ENCODE results near the gene KCTD14. TPM values are rescaled to one million over a fixed set of nuclear protein-coding genes. Genes with fewer than 3 reads are reported as not detected.
"Not testable (repeated sequence)": the region's sequence is repeated elsewhere in the genome, so short reads cannot be mapped to it uniquely, and the experiment has no call there.

The KCTD14 gene
- total RNA-seq, 1 donor, result 4.3 TPM

DNA sequence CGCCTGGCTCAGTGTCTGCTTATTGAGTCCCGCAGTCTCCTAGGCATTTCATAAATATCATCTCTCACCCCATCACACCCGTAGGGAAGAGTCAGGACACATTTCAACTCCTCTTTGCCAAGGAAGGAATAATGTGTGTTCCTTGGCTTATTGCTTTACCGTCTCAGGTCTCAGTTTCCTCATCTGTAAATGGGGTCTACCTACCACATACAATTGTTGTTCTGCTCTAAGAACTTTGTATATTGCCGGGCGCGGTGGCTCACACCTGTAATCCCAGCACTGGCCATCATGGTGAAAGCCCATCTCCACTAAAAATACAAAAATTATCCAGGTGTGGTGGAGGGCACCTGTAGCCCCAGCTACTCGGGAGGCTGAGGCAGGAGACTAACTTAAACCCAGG lies 37.5 kb upstream of the KCTD14 start:
- no peak for TF ChIP-seq CTCF (IDR thresholded peaks at IDR 0.05; ENCODE audit: insufficient read depth, low read depth, low read length)
- H3K4me3 ChIP-seq (ENCODE audit: low read depth, low read length), result no peak overlapping the region
- DNase-seq (ENCODE audit: low read depth), result no peak

DNA sequence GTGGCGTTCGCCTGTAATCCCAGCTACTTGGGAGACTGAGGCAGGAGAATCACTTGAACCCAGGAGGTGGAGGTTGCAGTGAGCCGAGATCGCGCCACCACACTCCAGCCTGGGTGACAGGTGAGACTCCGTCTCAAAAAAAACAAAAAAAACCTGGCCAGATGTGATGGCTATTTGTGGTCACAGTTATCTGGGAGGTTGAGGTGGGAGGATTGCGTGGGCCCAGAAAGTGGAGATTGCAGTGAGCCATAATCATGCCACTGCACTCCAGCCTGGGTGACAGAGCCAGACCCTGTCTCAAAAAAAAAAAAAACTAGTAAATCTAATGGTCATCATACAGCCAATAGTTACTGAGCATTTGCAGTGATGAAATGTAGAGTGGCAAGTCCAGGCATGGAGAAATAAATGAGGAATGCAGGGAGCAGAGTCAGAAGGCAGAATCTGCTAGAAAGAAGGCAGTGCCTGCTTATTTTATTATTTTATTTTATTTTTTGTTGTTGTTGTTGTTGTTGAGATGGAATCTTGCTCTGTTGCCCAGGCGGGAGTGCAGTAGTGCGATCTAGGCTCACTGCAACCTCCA lies 36.8 kb upstream of the KCTD14 start:
- not testable (repeated sequence) for H3K4me3 ChIP-seq (ENCODE audit: low read depth, low read length); DNase-seq (ENCODE audit: low read depth)

DNA sequence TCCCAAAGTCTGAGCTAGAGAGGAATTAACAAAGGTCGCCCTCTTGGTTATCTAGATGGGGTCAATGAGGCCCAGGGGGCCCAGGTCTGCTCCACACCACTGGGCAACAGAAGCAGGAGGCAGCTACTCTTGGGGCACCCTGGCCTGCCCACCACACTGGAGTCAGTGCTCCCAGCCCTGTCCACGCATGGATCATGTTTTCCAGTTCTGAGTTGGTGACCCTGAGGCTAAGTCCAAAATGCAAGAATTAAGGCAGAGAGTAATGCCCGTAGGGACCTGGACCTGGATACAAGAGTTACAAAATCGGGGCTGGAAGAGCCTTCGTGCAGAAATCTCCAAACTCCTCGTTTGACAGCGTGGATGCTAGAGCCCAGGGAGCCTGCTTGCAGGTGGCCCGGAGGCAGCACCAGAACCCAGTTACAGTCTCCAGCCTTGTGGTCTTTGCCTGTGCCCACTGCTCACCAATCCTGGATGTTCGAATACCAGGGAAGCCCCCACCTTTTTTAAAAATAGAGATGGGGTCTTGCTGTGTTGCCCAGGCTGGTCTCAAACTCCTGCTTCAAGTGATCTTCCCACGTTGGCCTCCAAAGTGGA lies 34.5 kb upstream of the KCTD14 start:
- no peak for DNase-seq (ENCODE audit: low read depth)
- no peak overlapping the region for H3K4me3 ChIP-seq (ENCODE audit: low read depth, low read length)
- TF ChIP-seq CTCF (IDR thresholded peaks at IDR 0.05; ENCODE audit: insufficient read depth, low read depth, low read length), result no peak

DNA sequence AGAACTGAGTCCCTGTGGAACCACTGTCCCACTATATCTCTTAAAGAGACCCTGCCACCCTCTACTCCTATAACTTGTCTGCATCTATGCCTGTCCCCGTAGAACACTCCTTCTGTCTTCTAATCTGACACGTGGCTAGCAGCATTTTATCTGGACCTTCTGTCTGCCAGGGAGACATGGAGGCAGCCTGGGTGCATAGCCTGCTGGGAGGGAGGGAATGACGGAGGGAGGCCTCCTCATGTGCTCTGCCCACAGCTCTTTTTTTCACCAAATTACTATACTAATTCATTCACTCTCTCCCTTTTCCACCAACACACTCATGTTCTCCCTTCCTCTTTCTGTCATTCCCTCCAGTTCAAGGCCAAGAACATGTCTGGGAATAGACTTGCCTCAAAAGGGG lies 33.0 kb upstream of the KCTD14 start:
- no peak for DNase-seq (ENCODE audit: low read depth)
- TF ChIP-seq CTCF (IDR thresholded peaks at IDR 0.05; ENCODE audit: insufficient read depth, low read depth, low read length), result no peak
- no peak overlapping the region for H3K4me3 ChIP-seq (ENCODE audit: low read depth, low read length)

- TF ChIP-seq CTCF (IDR thresholded peaks at IDR 0.05; ENCODE audit: insufficient read depth, low read depth, low read length), result no peak
- no peak for DNase-seq (ENCODE audit: low read depth)
Observed at GRCh38 chr11:78054971-78055370, 31.9 kb upstream of the KCTD14 start.

DNA sequence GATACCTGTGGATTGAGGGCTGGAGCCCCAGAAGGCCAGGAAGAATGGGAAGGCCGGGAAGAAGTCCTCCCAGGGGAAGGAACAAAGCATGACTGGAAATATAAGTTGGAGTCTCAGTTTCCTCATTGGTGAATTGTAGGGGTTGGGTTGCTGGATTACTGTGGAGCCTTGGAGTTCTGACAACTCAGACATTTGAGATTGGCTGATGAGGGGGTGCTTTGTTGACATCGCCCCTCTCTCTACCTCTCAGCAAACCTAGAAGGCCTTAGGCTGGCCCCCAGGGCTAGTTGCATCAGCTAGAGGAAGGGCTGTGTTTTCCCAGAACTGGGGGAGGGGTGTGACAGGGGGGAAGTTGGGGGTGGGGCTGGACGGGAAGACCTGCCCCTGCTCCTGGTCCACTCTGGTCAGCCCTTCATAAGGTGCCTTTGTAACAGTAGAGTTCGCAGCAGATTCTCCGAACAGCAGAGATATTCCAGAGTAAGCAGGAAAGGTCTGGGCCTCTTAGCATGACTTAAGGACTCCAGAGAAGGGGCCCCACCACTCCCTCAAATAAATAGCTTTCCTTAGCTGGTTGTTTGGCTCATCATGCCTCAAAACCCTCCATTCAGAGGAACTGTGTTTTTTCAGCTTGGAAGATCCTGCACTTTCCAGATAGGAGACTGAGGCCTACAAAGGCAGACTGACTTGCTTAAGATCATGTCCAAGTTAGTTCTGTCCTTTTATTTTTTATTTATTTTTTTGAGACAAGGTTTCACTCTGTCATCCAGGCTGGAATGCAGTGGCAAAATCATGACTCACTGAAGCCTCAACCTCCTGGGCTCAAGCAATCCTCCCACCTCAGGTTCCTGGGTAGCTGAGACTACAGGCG lies 28.1 kb upstream of the KCTD14 start:
- peak; percentile 56 for DNase-seq (ENCODE audit: low read depth)
- no peak overlapping the region for H3K4me3 ChIP-seq (ENCODE audit: low read depth, low read length)

More at GRCh38 chr11:78054971-78055370, 31.9 kb upstream of the KCTD14 start:
- no peak overlapping the region for H3K4me3 ChIP-seq (ENCODE audit: low read depth, low read length)

More for the DNA sequence above, 28.1 kb upstream of the KCTD14 start:
- TF ChIP-seq CTCF (IDR thresholded peaks at IDR 0.05; ENCODE audit: insufficient read depth, low read depth, low read length), result no peak

Data from fibroblast of villous mesenchyme (primary cell).